ENCODE results near the gene RNF123.

- TF ChIP-seq CTCF (IDR thresholded peaks at IDR 0.05) (no peak), EZH2 (IDR thresholded peaks at IDR 0.05; ENCODE audit: borderline replicate concordance, insufficient read depth, low read depth, low read length, poor library complexity, severe bottlenecking) (no peak)
Observed at GRCh38 chr3:49769926-49770325, 80.6 kb downstream of the RNF123 start.
